Esophagus squamous epithelium (tissue), 5 donors: Measurements from ENCODE around the gene ANXA11. TPM values are rescaled to one million over a fixed set of nuclear protein-coding genes. Genes with fewer than 3 reads are reported as not detected.

ENCODE experiments used
- DNase-seq: peaks from one replicate; lab custom pipeline; 2025; lab: John Stamatoyannopoulos, UW
- H3K27ac ChIP-seq, 4 donors: fragments of 200-600 bp; sonication (generic); one replicate each; pipeline ENCODE4 v1.5.1; 2016 to 2019; ENCODE audit warnings: mild to moderate bottlenecking in 1 of 4
- H3K27me3 ChIP-seq, 4 donors: fragments of 200-600 bp; sonication (generic); 1 replicate in 3 of 4; 2 replicates in 1 of 4; pipeline versions ENCODE4 v1.5.1 to v1.6.0; 2017 to 2021; ENCODE audit warnings: antibody characterized with exemption in 1 of 4
- H3K36me3 ChIP-seq, 3 donors: fragments of 200-600 bp; sonication (generic); one replicate each; pipeline ENCODE4 v1.5.1; 2016 to 2019
- H3K4me1 ChIP-seq, 3 donors: fragments of 200-600 bp; sonication (generic); one replicate each; pipeline ENCODE4 v1.5.1; 2017 to 2019
- H3K4me3 ChIP-seq, 4 donors: fragments of 200-600 bp; sonication (generic); 1 replicate in 3 of 4; 2 replicates in 1 of 4; pipeline ENCODE4 v1.5.1; 2016 to 2019; ENCODE audit warnings: mild to moderate bottlenecking in 2 of 4, moderate library complexity in 1 of 4
- H3K9me3 ChIP-seq, 3 donors: fragments of 200-600 bp; sonication (generic); one replicate each; pipeline ENCODE4 v1.5.1; 2016 to 2019
- CTCF ChIP-seq, 6 experiments: fragments of 450-650 bp in 4 of 6; fragments of 200-600 bp in 2 of 6; sonication (generic) in 2 of 6; IDR thresholded peaks; one replicate each; pipeline ENCODE4 v1.5.1; 2016 to 2019; ENCODE audit warnings: antibody characterized with exemption in 6 of 6, mild to moderate bottlenecking in 4 of 6, moderate library complexity in 4 of 6
- POLR2A ChIP-seq, 4 donors: fragments of 450-650 bp; IDR thresholded peaks; one replicate each; pipeline ENCODE4 v1.6.1; 2017; ENCODE audit warnings: antibody characterized with exemption in 4 of 4, mild to moderate bottlenecking in 4 of 4, moderate library complexity in 3 of 4
- WGBS, 2 donors: methylation state at CpG; one replicate each; pipeline ENCODE4 v1.1.5; 2018; 5-methylcytosine and 5-hydroxymethylcytosine counted together
- intact Hi-C: fragments of 100-400 bp; cut with DNase I; formaldehyde crosslinking; loops from one replicate; pipeline ENCODE4 v1.15.0; 2022
- total RNA-seq, 4 donors: library from RNA; depleted of rRNA; stranded (reverse); fragments of >200 nt; gene quantifications; one replicate each; pipeline ENCODE4 v1.1.0, GENCODE V29; 2016
- donor health status: DM: yes; HTN: yes; CAD: no.

The ANXA11 gene
- total RNA-seq, 4 donors from 2014 or later, result 131 to 243 (median 163) TPM

GRCh38 chr10:80159166-80159873 lies 46.0 kb downstream of the ANXA11 start:
- Histone ChIP-seq H3K27ac (peak overlapping the region; percentile 59 to 88 (median 74)), H3K4me3 (no peak overlapping the region), H3K36me3 (peaks cover 31 to 100% (median 49%) of the 10 kb centered on the region in 3 donors), H3K4me1 (peaks cover 29 to 87% (median 68%) of the 10 kb centered on the region in 3 donors), H3K27me3 (no peaks in the 10 kb centered on the region), H3K9me3 (no peaks in the 10 kb centered on the region)
- intact Hi-C loops, result no loop called here
- 70 to 77% methylated on average over 9 of the region's 9 CpGs for WGBS, 2 donors
- TF ChIP-seq POLR2A (IDR thresholded peaks at IDR 0.05) (no peak), CTCF (IDR thresholded peaks at IDR 0.05) (no peak)
- no peak for DNase-seq

DNA sequence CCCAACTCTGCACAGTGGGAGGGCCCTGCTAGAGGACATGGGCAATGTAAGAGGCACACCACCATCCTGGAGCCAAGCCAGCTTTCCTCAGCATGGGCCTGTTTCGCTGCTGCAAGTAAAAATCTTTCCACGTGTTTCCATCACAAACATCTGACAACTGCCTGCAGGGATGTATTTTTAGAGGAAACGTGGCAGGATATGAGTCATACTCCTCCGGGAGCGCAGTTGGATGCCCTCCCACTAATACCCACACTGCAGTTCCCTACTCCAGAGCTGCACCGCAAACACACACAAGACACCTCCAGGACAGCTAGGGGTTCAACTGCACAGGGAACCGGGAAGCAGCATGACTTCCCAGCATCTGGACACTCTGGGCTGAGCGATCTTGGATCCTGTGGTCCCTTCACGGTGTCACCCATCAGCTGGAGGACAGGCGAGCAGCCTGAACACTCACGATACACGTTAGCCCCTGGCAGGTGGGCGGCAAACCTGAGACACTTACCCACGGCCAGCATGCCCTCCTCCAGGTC lies 46.7 kb downstream of the ANXA11 start:
- no peaks in the 10 kb centered on the region for H3K9me3 ChIP-seq
- peaks cover 22 to 82% (median 64%) of the 10 kb centered on the region in 3 donors for H3K4me1 ChIP-seq
- DNase-seq, result peak; percentile 33
- peak overlapping the region; percentile 59 to 88 (median 74) for H3K27ac ChIP-seq
- no peaks in the 10 kb centered on the region for H3K27me3 ChIP-seq
- H3K36me3 ChIP-seq, result peaks cover 31 to 100% (median 49%) of the 10 kb centered on the region in 3 donors
- 18 to 26% methylated on average over 6 to 10 of the region's 14 CpGs for WGBS, 2 donors
- TF ChIP-seq POLR2A (IDR thresholded peaks at IDR 0.05), result peak in 1 of 4 donors; percentile 21
- no peak for TF ChIP-seq CTCF (IDR thresholded peaks at IDR 0.05)
- H3K4me3 ChIP-seq, result no peak overlapping the region
- intact Hi-C loops, result no loop called here

GRCh38 chr10:80158126-80158525 lies 47.2 kb downstream of the ANXA11 start:
- peaks cover 17 to 76% (median 59%) of the 10 kb centered on the region in 3 donors for H3K4me1 ChIP-seq
- intact Hi-C loops, result no loop called here
- no peak overlapping the region for H3K4me3 ChIP-seq
- no peak for TF ChIP-seq POLR2A (IDR thresholded peaks at IDR 0.05)
- no peak for TF ChIP-seq CTCF (IDR thresholded peaks at IDR 0.05)
- no peaks in the 10 kb centered on the region for H3K27me3 ChIP-seq
- H3K36me3 ChIP-seq, result peaks cover 27 to 100% (median 49%) of the 10 kb centered on the region in 3 donors
- peak overlapping the region; percentile 27 to 88 (median 74) for H3K27ac ChIP-seq
- H3K9me3 ChIP-seq, result no peaks in the 10 kb centered on the region
- 30 to 64% methylated on average over 2 to 5 of the region's 5 CpGs for WGBS, 2 donors
- DNase-seq, result no peak

GRCh38 chr10:80157561-80157960 lies 47.8 kb downstream of the ANXA11 start:
- TF ChIP-seq POLR2A (IDR thresholded peaks at IDR 0.05), result no peak
- no peak for TF ChIP-seq CTCF (IDR thresholded peaks at IDR 0.05)
- intact Hi-C loops, result no loop called here

GRCh38 chr10:80156216-80156615 lies 49.1 kb downstream of the ANXA11 start:
- peaks cover 18 to 100% (median 41%) of the 10 kb centered on the region in 3 donors for H3K36me3 ChIP-seq
- no peak for DNase-seq
- no peak for TF ChIP-seq CTCF (IDR thresholded peaks at IDR 0.05)
- H3K4me3 ChIP-seq, result no peak overlapping the region
- peaks cover 15 to 64% (median 47%) of the 10 kb centered on the region in 3 donors for H3K4me1 ChIP-seq
- WGBS, 2 donors, result 82 to 85% methylated on average over 5 of the region's 5 CpGs
- H3K9me3 ChIP-seq, result no peaks in the 10 kb centered on the region
- intact Hi-C loops, result no loop called here
- H3K27ac ChIP-seq, result peak overlapping the region in 3 of 4 donors; percentile 74 to 92 (median 85)
- H3K27me3 ChIP-seq, result no peaks in the 10 kb centered on the region

More at GRCh38 chr10:80157561-80157960, 47.8 kb downstream of the ANXA11 start:
- Histone ChIP-seq H3K9me3 (no peaks in the 10 kb centered on the region), H3K4me3 (no peak overlapping the region), H3K4me1 (peaks cover 15 to 71% (median 53%) of the 10 kb centered on the region in 3 donors), H3K27ac (peak overlapping the region in 3 of 4 donors; percentile 70 to 88 (median 77)), H3K27me3 (no peaks in the 10 kb centered on the region), H3K36me3 (peaks cover 27 to 100% (median 49%) of the 10 kb centered on the region in 3 donors)
- no peak for DNase-seq
- WGBS, 2 donors, result 97 to 99% methylated on average over 6 to 14 of the region's 14 CpGs
